ENCODE data around the gene TSPYL2.

DNA sequence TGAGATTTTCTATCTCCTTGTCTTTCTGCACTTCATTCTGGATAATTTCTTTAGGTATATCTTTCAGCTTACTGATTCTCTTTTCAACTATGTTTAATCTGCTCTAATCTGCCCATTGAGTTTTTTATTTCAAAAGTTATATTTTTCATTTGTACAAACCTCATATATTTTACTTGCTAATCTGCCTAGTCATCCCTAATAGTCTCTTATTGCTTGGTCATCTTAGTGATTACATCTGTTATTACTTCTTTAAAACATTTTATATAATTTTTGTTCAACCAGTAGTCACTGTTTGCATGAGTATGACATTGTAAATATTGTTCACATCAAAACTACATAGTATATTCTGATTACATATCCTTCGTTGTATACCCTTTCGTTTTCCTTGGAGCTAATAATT is 44.2 kb downstream of the TSPYL2 start:
- TF ChIP-seq, protein P1, sequence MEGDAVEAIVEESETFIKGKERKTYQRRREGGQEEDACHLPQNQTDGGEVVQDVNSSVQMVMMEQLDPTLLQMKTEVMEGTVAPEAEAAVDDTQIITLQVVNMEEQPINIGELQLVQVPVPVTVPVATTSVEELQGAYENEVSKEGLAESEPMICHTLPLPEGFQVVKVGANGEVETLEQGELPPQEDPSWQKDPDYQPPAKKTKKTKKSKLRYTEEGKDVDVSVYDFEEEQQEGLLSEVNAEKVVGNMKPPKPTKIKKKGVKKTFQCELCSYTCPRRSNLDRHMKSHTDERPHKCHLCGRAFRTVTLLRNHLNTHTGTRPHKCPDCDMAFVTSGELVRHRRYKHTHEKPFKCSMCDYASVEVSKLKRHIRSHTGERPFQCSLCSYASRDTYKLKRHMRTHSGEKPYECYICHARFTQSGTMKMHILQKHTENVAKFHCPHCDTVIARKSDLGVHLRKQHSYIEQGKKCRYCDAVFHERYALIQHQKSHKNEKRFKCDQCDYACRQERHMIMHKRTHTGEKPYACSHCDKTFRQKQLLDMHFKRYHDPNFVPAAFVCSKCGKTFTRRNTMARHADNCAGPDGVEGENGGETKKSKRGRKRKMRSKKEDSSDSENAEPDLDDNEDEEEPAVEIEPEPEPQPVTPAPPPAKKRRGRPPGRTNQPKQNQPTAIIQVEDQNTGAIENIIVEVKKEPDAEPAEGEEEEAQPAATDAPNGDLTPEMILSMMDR (IDR thresholded peaks at IDR 0.05) = no peak
- TF ChIP-seq POLR2A (IDR thresholded peaks at IDR 0.05) = no peak
